ENCODE data around the gene ADD1. TPM values are rescaled to one million over a fixed set of nuclear protein-coding genes. Genes with fewer than 3 reads are reported as not detected.
A peak's percentile ranks its signal among the peaks of the same experiment; 100 is the strongest.

Gene ADD1
- polyA plus RNA-seq, 12 donors = 147 to 968 (median 173) TPM

DNA sequence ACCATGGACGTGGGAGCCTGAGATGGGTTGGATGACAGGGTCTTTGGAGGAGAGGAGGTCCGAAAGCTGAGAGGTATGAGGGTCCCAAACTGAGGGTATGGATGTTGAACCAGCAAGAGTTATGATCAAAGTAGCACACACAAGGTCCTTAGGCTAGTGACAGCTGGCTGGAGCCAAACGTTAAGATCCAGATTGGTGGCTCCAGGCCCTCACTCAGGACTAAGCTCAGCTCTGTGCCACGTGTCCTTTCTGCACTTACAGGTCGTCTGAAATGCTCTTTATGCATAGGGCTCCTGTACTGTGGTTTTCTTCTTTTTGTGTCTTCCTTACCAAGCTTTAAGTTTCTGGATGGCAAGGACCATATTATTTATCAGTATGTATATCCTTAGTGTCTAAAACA is 35.4 kb downstream of the ADD1 start:
- no peak for DNase-seq

DNA sequence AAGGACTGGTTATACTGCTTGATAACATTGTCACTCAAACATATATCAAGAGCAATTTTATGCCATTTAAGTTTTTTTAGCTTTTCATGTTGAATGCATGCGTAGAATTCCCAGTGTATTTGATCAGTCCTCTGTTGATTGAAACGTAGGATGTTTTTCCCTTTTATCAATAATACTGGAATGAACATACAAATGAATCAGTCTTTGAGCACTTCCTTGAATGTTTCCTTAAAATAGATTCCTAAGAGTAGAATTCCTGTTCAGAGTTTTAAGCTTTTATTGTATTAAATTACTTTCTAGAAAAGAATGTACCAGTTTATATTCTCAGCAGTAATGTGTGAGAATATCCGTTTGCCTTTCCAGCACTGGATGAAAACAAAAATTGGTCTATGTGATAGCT is 37.8 kb downstream of the ADD1 start:
- no peak for DNase-seq

DNA sequence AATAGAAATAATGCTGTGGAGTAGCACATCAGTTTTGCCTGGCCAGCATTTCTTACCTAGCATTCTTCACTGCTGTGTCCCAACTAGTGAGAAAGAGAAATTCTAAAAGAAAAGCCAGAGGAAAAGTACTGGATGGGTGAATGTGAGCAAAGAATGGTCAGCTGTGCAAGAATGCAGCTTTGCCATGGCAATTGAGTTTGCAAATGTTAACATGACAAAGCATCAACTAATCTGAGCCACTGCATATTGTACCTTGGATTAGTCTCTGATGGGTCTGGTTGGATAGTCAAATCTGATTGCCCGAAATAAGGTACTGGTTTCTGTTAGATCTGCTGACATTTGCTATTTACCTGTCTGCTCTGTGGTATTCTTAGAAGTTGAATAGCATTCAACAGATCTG is 38.7 kb downstream of the ADD1 start:
- no peak for DNase-seq

DNA sequence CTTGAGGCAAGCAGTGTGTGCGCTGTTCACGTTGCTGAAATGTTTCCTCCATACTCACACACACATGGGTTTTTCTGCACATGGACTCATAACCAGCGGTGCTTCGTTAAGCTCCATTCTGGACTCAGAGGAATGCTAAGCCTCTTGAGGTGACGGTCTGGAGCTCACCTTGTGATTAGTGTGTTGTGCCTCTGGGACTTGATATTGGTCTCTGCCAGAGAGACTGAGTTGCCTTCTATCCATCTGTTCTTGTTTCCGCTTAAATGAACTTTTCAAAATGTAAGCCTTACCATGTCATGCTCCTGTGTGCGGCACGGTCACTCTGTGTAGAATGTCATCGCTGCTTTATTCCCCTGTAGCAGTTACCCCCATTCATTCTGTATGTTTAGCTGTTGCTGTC is 42.5 kb downstream of the ADD1 start:
- DNase-seq = no peak

DNA sequence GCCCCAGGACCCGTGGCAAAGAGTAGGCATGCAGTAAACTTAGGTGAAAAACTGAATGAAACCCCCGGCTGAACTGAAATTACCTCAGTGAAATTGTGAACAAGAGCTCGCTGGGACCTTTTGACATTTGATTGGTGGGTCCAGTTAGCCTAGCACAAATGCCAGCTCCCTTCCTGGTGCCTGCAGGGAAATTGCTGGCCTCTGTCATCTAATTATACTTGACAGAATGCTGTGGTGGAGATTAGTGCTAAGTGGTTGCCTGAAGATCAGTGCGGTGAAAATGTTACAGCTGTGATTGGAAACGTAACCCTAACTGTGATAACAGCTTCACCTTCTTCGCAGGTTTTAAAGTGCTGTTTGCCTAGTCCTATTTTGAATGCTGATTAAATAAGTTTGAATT is 43.0 kb downstream of the ADD1 start:
- no peak for DNase-seq

DNA sequence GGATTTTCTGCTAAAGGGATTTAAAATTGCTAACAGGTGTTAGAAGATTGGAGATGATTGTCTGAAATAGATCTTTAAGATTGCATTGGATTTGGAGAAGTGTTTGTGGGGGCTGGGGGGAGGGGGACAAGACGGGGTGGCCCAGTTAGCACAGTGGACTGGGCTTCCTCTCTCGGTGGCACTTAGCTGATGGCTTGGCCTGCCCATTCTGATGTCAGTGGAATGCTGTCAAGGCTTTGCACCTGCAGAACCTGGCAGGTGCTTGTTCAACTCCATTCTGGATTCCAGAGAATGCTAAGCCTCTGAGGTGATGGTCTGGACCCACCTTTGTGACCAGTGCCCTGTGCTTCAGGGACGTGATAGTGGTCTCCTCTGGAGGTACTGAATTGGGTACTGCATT is 43.7 kb downstream of the ADD1 start:
- DNase-seq = no peak

DNA sequence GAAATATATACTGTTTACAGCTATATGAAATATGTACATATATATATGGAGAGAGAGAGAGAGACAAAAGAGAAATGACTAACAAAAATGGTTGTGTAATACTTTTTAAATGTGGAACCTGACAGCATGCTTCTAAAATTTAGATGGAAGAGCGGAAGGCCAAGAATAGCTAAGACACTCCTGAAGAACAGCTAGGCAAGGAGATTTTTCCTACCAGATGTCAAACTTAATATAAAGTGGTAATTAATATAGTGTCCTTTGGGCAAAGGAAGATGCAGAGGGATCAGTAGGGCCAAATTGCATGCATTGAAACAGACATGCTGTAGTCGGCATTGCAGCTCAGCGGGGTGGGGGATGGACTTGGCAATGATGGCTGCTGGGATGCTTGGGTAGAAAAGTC is 45.2 kb downstream of the ADD1 start:
- peak; percentile 25 for DNase-seq

DNA sequence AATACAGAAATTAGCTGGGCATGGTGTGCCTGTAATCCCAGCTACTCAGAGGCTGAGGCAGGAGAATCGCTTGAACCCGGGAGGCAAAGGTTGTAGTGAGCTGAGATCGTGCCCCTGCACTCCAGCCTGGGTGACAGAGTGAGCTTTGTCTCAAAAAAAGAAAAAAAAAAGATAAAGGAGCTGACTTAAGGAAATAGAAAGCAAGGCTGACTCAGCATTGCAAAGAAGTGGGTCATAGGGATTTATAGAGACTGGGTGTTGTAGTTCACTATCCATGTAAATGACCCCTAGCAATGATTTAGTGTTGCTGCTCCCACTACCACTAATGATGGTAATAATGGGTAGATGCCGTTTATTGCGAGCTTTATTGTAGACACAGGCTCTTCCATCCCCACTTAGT is 47.6 kb downstream of the ADD1 start:
- no peak for DNase-seq

DNA sequence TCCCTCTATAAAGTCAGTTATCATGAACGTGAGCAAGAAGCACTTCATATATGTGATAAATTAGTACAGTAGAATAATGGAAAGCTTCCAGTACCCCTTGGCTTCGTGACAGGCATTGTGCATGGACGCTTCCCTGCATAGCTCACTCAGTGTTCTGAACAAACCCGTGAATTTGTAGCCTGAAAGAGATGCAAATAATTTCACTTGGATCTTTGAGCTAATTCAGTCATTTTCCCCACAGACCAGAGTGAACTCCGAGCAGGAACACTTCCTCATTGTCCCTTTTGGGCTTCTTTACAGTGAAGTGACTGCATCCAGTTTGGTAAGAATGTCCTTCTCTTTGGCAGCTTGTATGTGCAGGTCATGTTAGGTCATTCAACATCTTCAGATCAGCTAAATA is 50.1 kb downstream of the ADD1 start:
- DNase-seq = no peak

DNA sequence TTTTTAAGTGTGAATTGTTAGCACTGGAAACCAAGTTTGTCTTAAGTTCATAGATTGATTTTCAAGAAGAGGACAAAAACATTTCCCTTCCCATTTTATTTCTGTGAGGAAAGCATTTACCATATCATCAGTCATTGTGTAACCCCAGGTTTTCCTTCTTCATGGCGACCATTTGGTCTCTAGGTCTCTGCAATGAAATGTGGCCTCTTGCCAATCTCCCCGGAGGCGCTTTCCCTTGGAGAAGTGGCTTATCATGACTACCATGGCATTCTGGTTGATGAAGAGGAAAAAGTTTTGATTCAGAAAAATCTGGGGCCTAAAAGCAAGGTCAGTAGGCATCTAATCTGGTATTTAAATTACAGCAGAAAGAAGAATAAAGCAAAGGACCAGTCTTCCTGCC is 54.4 kb downstream of the ADD1 start:
- DNase-seq = no peak

DNA sequence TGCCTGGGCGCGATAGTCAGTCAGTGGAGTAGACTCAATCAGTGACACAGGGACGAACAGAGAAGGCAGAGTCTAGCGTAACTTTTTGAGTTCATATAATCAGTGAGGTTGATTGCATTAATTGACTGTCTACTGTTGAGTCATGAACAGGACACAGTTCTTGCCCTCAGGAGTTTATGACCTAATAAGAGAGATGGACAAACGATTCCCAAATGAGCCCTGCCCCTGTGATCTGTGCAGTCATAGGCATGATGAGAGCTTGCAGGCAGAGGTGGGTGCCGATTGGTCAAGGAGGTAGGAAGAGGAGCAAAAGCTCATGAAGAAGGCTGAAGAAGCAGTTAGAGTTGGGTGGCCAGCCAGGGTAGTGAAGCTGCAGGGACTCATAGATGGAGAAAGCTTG is 57.1 kb downstream of the ADD1 start:
- DNase-seq = no peak

DNA sequence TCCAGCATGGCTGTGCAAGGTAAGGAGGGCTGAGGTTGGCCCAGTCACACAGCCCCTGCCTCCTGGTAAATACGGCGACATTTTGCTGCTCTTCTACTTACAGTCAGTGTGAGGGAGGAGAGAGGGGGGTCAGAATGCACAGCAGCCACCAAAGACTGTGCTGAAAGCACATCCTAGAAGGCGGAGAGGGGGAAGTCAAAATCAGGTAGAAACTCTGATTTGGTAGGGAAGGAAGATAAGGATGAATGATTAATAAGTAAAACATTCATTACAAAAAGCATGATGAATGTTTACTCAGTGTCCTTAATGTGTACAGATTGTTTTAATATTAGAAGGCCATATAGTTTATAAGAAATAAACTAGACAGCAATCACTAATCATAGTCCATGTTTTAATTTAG is 57.5 kb downstream of the ADD1 start:
- no peak for DNase-seq

DNA sequence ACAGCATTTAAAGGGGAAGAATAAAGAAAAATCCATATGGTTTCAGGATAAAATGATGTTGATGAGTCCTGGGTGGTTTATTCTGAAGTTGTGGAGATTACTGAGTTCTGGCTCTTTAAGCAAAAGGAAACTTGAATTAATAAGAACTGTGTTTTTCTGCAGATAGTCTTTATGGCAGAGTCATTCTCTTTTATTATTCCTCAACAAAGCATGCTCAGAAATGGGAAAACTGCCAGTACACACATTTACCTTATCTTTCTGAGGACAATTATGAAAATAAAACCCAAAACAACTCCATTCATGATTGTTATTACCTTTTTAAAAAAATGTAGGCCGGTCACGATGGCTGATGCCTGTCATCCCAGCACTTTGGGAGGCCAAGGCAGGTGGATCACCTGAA is 58.5 kb downstream of the ADD1 start:
- DNase-seq = no peak

DNA sequence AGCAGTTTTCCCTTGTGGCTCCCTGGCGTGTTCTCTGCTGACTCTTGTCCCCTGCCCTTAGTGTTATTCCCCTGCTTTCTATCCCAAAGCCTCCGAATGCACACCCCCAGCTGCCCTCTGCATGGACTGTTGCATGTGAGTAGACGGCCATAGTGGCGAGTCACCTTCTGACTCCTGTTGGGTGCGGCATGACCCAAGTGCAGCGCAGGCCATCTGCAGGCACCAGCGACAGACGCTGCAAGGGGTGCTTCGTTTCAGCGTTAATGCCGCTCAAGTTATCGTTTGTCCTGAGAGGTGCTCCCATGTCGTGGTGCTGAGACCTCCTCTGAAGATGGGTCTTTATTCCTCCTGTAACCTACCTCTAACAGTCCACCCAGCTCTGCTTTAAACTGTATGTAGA is 61.9 kb downstream of the ADD1 start:
- DNase-seq = no peak

DNA sequence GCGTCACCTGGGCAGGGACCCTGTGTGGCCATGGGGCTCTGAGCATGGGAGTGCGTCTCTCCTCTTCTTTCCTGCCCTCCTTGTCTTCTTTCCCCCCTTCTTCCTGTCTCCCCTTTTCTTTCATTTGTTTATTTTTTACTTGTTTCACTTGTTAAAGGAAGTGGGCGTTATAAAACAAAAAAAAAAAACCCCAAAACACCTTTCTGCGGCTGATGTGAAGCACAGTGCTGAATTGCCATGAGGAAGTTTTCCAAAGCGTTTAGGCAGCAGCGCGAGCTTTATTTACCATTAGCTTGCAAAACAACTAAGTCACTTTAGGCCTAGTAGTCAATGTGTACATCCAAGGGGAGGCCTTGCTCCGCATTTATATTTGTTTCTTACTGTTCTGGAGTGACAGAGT is 62.6 kb downstream of the ADD1 start:
- no peak for DNase-seq

DNA sequence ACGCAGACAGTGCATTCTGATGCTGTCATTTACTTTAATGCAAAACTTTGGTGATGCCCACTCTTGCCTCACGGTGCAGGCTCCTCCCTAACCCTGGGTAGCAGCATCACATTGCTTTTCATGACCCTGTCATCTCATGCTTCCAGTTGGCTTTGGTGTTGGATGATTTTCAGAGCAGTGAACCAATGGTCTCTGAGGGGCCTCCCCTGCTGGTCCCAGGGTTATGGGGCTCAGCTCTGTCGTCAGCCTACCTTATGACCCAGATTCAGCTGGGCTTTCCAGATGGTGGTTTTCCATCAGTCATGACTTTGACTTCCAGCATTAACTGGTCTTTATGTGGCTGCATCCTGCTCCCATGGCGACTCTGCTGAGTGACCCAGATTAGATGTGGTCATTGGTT is 63.6 kb downstream of the ADD1 start:
- no peak for DNase-seq

DNA sequence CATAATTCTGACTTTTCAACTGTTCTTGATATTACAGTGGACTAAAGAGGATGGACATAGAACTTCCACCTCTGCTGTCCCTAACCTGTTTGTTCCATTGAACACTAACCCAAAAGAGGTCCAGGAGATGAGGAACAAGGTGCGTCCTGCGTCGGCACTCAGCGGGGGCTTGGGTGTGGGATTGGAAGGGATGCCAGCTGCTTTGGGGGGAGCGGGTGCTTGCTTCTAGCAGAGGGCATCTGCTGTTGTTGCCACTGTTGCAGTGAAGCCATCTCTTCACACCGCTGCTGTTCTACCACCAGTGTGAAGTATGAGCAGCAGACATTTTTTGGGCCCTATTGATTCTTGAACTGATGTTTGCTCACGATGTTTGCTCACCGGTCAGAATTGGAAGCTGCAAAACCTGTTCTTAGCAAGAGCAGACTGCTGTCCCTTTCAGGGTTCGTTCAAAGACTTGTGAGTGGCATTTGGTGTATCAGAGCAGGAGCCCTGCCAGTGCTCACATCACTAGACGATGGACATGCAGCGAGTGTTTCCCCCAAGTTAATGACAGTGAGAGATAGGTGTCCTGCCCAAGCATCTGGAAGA is 64.2 kb downstream of the ADD1 start:
- DNase-seq = no peak

DNA sequence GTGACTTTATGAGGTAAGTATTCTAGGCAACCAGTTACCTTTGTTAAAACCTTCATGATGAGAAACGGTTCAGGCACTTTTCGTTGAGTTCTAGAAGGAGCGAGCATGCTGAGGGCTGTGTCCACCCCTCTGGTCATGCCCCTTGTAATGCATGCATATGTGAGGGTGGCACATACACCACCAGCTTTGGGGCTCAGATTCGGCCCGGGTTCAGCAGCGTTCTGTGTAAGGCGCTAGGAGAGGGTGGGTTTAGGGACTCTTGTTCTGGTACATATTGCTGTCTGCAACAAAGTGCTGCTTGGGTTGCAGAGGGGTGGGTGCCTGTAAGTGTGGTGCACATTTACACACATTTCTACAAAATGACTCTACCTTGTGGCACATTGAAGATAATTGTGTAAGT is 65.0 kb downstream of the ADD1 start:
- DNase-seq = no peak

DNA sequence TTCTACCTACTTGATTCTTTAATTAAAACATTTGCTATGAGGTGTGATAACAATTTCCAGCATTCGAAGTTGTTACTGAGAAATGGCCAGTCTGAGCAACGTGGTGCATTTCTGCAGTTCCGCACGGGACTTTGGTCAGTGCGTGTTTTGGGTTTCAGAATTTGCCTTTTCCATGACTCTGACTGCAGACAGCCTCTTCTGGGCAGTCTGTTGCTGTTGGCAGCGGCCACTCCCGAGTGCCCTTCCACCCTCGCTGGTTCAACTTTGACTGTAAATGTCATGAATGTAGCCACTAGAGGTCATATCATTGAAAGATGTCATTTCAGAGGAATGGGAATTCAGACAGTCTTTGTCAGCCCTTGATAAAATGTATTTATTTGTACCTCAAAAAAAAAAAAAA is 65.9 kb downstream of the ADD1 start:
- DNase-seq = no peak

DNA sequence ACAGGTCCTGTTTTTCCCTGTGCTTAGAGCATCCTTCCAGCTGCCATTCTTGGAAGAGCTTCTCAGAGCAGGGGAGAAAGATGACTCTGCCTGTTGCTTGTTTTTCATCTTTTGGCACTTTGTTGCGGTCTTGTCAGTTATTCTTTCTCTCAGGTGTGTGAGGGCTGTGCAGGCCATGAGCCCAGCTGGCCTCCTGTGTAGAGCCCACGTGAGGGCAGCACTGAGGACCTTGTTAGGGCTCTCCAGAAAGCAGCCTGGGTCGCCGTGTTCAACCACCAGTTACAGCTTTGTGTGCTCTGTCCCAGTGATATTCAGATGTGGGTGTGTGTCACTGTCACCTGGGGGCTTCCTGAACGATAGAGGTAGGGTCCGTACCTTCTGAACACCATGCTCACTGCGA is 66.8 kb downstream of the ADD1 start:
- no peak for DNase-seq

DNA sequence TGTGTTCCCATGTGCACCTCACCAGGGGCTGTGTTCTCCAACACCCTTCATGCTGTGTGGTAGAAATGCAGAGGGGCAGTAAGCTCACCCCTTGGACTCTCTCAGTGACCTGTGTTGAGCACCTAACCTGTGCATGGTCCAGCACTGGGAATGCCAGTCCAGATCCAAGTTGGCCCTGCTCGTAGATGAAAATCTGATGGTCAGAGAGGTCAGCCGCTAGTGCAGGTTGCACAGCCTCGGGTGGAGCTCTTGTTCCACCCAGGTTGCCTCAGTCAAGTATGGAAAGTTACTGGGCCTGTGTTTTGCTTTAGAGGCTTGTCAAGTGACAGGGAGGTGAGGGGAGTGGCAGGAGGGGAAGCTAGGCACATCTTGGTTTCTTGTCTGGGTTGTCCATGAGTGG is 68.2 kb downstream of the ADD1 start:
- no peak for DNase-seq

DNA sequence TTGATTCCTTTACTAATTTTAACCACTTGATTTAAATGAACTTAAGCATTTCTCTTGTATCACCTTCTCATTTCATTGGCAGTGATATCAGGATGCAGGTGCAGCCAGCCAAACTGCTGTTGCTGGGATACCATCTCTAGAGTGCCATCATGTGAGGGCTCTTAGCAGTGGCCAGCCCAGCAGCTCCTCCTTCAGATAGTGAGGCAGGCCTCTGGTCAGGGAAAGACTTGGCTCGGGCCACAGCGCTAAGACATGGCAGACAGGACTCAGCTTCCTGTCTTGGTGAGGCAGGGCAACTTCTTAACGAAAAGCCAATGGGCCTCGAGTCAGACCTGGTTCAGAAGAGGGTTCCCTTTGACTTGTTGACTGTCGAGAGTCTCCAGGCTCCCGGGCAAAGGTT is 69.5 kb downstream of the ADD1 start:
- DNase-seq = no peak

DNA sequence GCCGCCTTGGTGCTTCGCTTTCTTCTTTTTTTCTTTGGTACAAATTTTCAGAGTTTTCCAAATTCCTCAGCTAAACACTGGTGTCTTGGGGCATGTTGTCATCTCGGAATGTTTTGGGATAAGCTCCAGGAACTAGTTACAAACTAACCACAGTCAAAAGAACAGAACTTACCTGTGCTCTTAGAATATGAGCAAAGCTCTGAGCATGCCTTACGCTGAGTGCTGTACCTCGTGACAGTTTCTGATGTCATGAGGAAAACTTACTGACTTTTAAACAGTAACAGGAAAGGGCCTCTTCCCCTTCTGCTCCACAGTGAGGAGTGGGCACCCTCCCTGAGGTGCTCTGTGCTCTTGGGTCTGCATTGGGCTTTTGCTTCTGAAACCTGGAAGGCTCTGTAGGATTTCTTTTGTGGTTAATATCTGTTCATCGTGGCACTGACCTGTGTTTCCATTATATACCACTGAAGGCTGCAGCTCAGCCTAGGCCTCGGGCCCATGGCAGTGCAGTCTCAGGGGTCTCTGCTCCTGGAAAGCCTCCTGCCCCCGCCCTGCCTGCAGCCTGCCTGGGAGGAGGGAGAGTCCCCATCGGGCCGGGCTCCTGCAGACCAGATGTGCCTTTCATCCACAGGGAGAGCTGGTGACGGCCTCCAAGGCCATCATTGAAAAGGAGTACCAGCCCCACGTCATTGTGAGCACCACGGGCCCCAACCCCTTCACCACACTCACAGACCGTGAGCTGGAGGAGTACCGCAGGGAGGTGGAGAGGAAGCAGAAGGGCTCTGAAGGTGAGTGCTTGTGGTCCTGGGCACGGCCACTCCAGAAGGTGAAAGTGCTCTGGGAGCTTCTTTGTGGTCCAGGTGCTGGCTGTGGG is 70.8 kb downstream of the ADD1 start:
- DNase-seq = no peak

DNA sequence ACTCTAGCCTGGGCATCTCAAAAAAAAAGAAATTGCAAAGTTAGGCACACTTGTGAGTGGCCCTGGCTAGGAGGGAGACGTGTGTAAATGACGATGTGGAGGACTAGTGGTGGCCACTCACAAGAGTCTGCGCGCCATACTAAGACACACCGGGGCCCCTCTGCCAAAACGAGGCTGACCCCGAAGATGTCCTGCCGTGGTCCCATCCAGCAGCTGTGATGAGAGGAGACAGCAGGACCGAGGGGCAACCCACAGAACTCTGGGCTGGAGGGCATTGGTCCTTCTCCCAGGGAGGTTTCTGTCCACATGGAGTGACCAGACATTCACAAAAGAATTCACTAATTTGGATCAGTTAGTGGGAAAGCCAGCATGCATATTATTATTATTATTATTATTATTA is 72.1 kb downstream of the ADD1 start:
- DNase-seq = no peak

All from muscle of arm (tissue), 12 donors.